Mucosa of stomach (tissue), 1 donor: ENCODE measurements around the gene KRT71.

ENCODE experiments used
- H3K27me3 ChIP-seq: one replicate; pipeline ENCODE4 v1.7.0; 2013; ENCODE audit warnings: mild to moderate bottlenecking, low read length; ENCODE audit not compliant: control insufficient read depth, insufficient read depth
- H3K36me3 ChIP-seq: one replicate; pipeline ENCODE4 v1.7.0; 2013; ENCODE audit warnings: low read length; ENCODE audit not compliant: control insufficient read depth, insufficient read depth
- H3K4me1 ChIP-seq: one replicate; pipeline ENCODE4 v1.7.0; 2013; ENCODE audit warnings: mild to moderate bottlenecking, low read length; ENCODE audit not compliant: control insufficient read depth, insufficient read depth
- H3K4me3 ChIP-seq: one replicate; pipeline ENCODE4 v1.7.0; 2013; ENCODE audit warnings: low read length
- H3K9ac ChIP-seq: one replicate; pipeline ENCODE4 v1.7.0; 2013; ENCODE audit warnings: mild to moderate bottlenecking, low read length, moderate library complexity
- H3K9me3 ChIP-seq: one replicate; pipeline ENCODE4 v1.7.0; 2013; ENCODE audit warnings: mild to moderate bottlenecking, low read length, moderate library complexity; ENCODE audit not compliant: control insufficient read depth
- donor health status: Pancreatic carcinoma.

KRT71 gene

DNA sequence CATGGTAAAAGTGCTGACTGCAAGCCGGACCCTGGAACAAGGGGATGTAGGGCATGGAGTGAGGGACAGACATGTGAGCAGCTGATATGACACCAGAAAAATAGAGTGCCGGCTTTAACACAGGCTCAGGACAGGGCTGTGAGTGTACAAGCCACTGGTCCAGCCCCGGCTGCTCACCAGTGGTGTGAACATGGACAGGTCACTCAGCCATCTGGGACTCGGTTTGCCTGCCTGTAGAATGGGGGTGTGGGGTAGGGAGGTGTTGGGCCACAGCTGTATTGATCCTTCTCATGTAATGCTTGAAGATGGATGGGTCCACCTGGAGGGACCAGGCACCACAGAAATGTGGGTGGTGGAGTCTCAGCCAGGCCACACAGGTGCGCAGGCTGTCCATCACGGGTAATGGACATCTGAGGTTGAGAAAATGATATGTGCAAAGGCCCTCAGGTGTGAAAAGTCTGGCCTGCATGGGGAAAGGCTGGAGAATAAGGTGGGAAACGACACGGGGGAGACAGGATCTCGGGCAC, 31.3 kb upstream of the KRT71 start:
- Histone ChIP-seq H3K4me1 (peaks cover 7% of the 10 kb centered on the region), H3K4me3 (no peak overlapping the region), H3K9ac (no peak overlapping the region), H3K36me3 (no peaks in the 10 kb centered on the region), H3K27me3 (no peaks in the 10 kb centered on the region), H3K9me3 (no peaks in the 10 kb centered on the region)

GRCh38 chr12:52582971-52583456, 30.1 kb upstream of the KRT71 start:
- Histone ChIP-seq H3K9ac (no peak overlapping the region), H3K27me3 (no peaks in the 10 kb centered on the region), H3K4me1 (peaks cover 7% of the 10 kb centered on the region), H3K9me3 (no peaks in the 10 kb centered on the region), H3K4me3 (no peak overlapping the region), H3K36me3 (no peaks in the 10 kb centered on the region)

GRCh38 chr12:52582486-52582885, 29.5 kb upstream of the KRT71 start:
- Histone ChIP-seq H3K4me1 (peaks cover 7% of the 10 kb centered on the region), H3K36me3 (no peaks in the 10 kb centered on the region), H3K4me3 (no peak overlapping the region), H3K9me3 (no peaks in the 10 kb centered on the region), H3K27me3 (no peaks in the 10 kb centered on the region), H3K9ac (no peak overlapping the region)

- no peak overlapping the region for H3K9ac ChIP-seq
- H3K4me1 ChIP-seq = peaks cover 7% of the 10 kb centered on the region
- H3K4me3 ChIP-seq = no peak overlapping the region
- no peaks in the 10 kb centered on the region for H3K27me3 ChIP-seq
- H3K9me3 ChIP-seq = no peaks in the 10 kb centered on the region
- no peaks in the 10 kb centered on the region for H3K36me3 ChIP-seq
Observed at GRCh38 chr12:52581481-52581880, 28.5 kb upstream of the KRT71 start.

DNA sequence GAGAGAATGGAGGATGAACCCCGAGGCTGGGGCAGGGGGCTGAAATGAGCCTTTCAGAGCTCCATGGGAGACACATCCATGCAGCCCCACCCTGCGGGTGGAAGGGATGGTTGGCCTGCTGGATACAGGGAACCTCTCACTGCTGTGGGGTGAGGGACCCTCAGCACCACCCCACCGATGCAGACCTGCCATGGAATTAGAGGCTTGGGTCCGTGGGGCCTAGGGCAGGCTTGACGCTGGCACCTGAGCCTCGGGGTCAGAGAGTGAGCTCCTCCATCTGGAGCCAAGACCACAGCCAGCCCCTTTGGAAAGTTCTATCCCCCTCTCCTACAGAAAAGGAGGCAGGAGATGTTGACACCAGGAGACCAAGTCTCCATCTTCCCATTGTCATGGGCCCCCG, 28.1 kb upstream of the KRT71 start:
- Histone ChIP-seq H3K36me3 (no peaks in the 10 kb centered on the region), H3K4me3 (no peak overlapping the region), H3K27me3 (no peaks in the 10 kb centered on the region)

DNA sequence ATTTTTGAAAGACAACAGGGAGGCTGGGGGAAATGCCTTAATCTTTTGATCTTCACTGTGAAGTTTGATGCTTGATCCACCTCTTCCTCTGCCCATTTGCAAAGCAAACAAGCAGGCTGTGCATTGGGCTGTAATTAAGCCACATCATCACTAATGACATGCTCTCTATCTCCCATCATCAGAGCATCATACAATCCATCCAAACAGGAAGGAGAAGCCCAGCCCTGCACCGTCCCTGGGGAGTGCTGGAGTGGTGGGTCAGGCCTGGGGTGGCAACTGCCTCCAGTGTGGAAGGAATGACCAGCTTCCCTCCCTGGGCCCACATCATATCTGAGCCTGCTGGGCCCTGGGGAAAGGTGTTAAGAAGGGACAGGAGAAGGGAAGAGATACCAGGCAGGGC, 27.6 kb upstream of the KRT71 start:
- H3K9me3 ChIP-seq = no peaks in the 10 kb centered on the region
- no peaks in the 10 kb centered on the region for H3K27me3 ChIP-seq
- no peaks in the 10 kb centered on the region for H3K36me3 ChIP-seq
- peaks cover 7% of the 10 kb centered on the region for H3K4me1 ChIP-seq
- H3K4me3 ChIP-seq = no peak overlapping the region
- H3K9ac ChIP-seq = no peak overlapping the region

More for the DNA sequence above, 28.1 kb upstream of the KRT71 start:
- Histone ChIP-seq H3K9ac (no peak overlapping the region), H3K4me1 (peaks cover 7% of the 10 kb centered on the region), H3K9me3 (no peaks in the 10 kb centered on the region)

DNA sequence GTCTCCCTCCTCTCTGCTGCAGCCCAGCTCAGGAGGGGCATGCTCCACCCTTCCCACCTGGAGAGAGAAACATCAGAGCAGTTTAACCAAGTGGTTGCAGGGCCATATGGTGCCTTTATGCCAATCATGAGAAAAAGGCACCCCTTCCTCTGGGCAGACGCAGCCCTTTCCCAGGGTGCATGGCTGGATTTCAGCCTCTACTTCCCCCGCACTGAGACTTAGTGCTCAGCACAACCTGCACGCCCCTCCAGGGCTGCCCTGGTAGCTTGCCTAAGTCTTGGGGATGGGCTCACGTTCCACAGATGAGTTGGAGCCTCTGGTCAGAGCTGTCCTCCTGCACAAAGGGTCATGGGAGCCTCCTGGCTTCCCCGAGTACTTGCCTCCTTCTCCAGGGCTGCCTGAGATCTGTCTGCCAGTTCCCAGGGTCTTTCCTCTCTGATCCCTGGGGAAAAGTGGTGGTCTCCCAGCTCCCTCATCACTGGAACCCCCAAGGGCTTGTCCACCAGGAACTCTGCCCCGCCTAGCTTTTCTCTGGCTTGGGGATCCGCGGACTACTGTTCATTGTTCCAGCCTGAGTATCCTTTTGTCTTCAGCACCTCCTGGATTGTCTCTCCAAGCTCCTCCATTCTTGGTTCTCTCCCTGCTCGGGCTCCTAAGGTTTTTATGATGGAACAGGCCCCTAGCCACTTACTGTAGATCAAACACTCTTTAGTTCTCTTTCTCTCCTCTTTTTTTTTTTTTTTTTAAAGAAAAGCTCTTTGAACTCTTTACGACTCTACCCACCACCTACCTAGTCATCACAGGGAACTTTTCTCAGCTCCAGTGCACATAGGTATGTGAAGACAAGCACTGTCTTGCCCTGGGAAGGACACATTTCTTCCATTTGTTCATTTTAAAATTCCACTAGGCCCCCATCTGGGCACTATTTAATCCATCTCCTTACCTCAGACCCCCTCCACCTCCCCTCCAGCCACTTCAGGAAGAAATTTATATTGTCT, 26.8 kb upstream of the KRT71 start:
- H3K27me3 ChIP-seq = no peaks in the 10 kb centered on the region

DNA sequence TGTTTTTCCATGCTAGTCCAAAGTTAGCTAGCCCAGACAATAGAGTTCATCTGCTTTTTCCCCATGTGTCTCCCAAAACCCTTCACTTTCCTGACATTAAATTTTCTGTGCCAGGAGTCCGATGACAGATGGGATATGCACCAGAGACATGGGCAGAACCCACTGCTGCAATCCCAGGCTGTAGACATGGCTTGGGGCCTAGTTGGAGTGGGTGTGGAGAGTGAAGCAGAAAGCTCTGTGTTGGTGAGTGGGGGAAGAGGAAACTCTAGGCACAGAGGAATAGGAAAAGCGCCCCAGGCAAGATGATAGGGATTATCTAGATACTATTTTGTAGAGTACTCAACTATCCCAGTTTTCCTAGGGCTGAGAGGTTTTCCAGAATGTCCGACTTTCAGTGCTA, 25.5 kb upstream of the KRT71 start:
- Histone ChIP-seq H3K27me3 (no peaks in the 10 kb centered on the region), H3K36me3 (no peaks in the 10 kb centered on the region), H3K9ac (no peak overlapping the region), H3K9me3 (no peaks in the 10 kb centered on the region), H3K4me3 (no peak overlapping the region), H3K4me1 (peaks cover 7% of the 10 kb centered on the region)

More for the DNA sequence above, 26.8 kb upstream of the KRT71 start:
- H3K36me3 ChIP-seq = no peaks in the 10 kb centered on the region
- H3K9ac ChIP-seq = no peak overlapping the region
- H3K4me3 ChIP-seq = no peak overlapping the region
- peaks cover 7% of the 10 kb centered on the region for H3K4me1 ChIP-seq
- no peaks in the 10 kb centered on the region for H3K9me3 ChIP-seq

- Histone ChIP-seq H3K27me3 (no peaks in the 10 kb centered on the region), H3K9ac (no peak overlapping the region), H3K4me3 (no peak overlapping the region), H3K4me1 (no peaks in the 10 kb centered on the region), H3K36me3 (no peaks in the 10 kb centered on the region), H3K9me3 (no peaks in the 10 kb centered on the region)
Observed at GRCh38 chr12:52577316-52577715, 24.4 kb upstream of the KRT71 start.

- Histone ChIP-seq H3K9me3 (no peaks in the 10 kb centered on the region), H3K9ac (no peak overlapping the region), H3K27me3 (no peaks in the 10 kb centered on the region), H3K4me1 (no peaks in the 10 kb centered on the region), H3K4me3 (no peak overlapping the region), H3K36me3 (no peaks in the 10 kb centered on the region)
Observed at GRCh38 chr12:52575948-52576347, 23.0 kb upstream of the KRT71 start.

DNA sequence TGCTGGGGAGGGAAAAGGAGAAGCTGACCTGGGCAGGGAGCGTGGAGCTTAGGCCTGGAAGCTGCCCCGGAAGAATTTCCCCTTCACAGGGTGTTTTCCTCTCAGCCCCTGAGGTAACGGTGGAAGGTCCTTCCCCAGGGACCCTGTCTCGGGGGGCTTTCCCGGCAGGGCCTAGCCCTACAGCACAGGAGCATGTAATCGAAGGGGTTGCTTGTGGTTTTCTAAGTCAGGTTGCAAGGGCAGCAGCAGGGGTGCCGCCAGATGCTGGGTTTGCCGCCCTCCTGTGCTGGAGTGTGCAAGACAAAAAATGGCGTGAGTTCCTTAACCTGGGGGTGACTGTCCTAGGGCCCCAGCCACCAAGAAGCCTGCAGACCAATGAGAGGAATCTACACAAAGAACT, 22.3 kb upstream of the KRT71 start:
- Histone ChIP-seq H3K27me3 (no peaks in the 10 kb centered on the region), H3K9ac (no peak overlapping the region), H3K4me3 (no peak overlapping the region), H3K4me1 (no peaks in the 10 kb centered on the region), H3K9me3 (no peaks in the 10 kb centered on the region), H3K36me3 (no peaks in the 10 kb centered on the region)

- Histone ChIP-seq H3K9ac (no peak within 1 kb of the TSS), H3K36me3 (no peaks in the 10 kb centered on the region), H3K4me1 (no peaks in the 10 kb centered on the region), H3K4me3 (no peak within 1 kb of the TSS), H3K27me3 (no peaks in the 10 kb centered on the region), H3K9me3 (no peaks in the 10 kb centered on the region)
Observed at GRCh38 chr12:52573743-52574142, 20.8 kb upstream of the KRT71 start, which contains the start of gene KRT74. Gene KRT74 (minus strand): TSS chr12:52573843. CDS start chr12:52573777, 66 bp downstream.
